ENCODE data around the gene SRPK1. TPM values are rescaled to one million over a fixed set of nuclear protein-coding genes. Genes with fewer than 3 reads are reported as not detected.

Gene SRPK1
- total RNA-seq, 4 donors from 2014 or later = 72.4 to 137 (median 112) TPM

DNA sequence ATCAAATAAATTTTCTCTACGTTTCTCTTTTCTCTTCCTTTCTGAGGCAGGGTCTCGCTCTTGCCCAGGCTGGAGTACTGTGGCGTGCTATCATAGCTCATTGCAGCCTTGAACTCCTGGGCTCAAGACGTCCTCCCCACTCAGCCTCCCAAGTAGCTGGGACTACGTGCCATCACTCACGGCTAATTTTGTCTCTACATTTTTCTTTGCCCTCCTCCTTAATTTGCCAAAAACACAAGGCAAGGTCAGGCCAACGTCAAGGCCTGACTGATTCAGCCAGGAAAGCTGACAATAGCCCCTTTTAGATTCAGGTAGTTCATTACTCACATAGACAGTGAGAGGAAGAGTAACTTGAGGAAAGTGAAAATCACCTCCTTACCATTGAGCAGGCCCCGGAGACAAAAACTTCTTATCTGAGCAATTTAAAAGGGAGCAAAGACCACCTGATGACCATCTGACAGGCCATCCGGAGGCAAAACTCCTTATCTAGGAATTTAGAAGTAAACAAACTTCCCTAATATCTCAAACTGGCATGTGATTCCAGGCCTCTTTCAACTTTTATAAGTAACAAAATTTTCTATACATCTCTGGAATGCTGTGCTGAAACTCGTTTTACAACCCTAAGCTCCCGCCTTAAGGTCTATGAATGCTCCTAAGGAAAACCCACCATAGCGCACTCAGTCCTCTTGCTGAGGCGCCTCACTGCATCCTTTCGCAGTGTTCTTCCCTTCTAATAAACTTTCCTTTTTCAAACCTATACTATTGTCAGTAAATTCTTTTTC, 42.1 kb upstream of the SRPK1 start:
- Histone ChIP-seq H3K27me3 (no peaks in the 10 kb centered on the region), H3K4me3 (no peak overlapping the region), H3K4me1 (no peaks in the 10 kb centered on the region), H3K9me3 (no peaks in the 10 kb centered on the region), H3K36me3 (no peaks in the 10 kb centered on the region), H3K27ac (no peak overlapping the region)
- TF ChIP-seq POLR2A (IDR thresholded peaks at IDR 0.05) (no peak), CTCF (IDR thresholded peaks at IDR 0.05) (no peak)
- DNase-seq = no peak

GRCh38 chr6:35960187-35960586, 39.3 kb upstream of the SRPK1 start:
- no peak for TF ChIP-seq CTCF (IDR thresholded peaks at IDR 0.05)
- no peak for TF ChIP-seq POLR2A (IDR thresholded peaks at IDR 0.05)
- no peak for DNase-seq

DNA sequence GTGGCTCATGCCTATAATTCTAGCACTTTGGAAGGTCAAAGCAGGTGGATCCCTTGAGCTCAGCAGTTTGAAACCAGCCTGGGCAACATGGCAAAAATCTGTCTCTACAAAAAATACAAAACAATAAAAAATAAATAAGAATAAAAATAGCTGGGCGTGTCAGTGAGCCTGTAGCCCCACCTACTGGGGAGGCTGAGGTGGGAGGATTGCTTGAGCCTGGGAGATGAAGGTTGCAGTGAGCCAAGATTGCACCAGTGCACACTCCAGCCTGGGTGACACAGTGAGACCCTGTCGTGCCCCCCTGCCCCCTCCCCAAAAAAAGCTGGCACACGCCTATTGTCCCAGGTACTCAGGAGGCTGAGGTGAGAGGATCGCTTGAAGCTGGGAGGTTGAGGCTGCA, 35.1 kb upstream of the SRPK1 start:
- Histone ChIP-seq H3K4me1 (peaks cover 0 to 4% (median 0%) of the 10 kb centered on the region in 4 donors), H3K9me3 (no peaks in the 10 kb centered on the region), H3K27ac (no peak overlapping the region), H3K27me3 (no peaks in the 10 kb centered on the region), H3K4me3 (no peak overlapping the region), H3K36me3 (no peaks in the 10 kb centered on the region)
- no peak for TF ChIP-seq POLR2A (IDR thresholded peaks at IDR 0.05)
- peak in 4 of 6 experiments; percentile 10 to 47 (median 37) for TF ChIP-seq CTCF (IDR thresholded peaks at IDR 0.05)
- no peak for DNase-seq

More at GRCh38 chr6:35960187-35960586, 39.3 kb upstream of the SRPK1 start:
- Histone ChIP-seq H3K27me3 (no peaks in the 10 kb centered on the region), H3K4me3 (no peak overlapping the region), H3K9me3 (no peaks in the 10 kb centered on the region), H3K27ac (no peak overlapping the region), H3K4me1 (no peaks in the 10 kb centered on the region), H3K36me3 (no peaks in the 10 kb centered on the region)

DNA sequence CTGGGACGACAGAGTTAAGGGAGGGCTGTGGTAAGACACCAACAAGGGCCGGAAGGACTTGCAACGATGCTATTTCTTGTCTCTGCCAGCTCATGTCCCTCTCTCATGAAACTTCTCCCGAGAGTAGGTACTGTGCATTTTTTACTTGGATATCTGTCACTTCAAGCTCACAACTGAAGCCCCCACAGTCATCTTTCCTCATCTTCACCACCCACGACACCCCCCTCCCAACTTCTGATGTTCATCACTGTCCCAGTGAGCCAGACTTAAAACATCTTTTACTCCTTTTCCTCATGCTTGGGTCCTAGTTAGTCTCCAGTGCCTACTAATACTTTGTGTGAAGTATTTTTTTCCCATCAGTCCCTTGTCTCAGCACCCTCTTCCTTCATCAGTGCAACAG, 34.6 kb upstream of the SRPK1 start:
- TF ChIP-seq CTCF (IDR thresholded peaks at IDR 0.05) (no peak), POLR2A (IDR thresholded peaks at IDR 0.05) (no peak)
- peaks cover 0 to 4% (median 0%) of the 10 kb centered on the region in 4 donors for H3K4me1 ChIP-seq
- DNase-seq = no peak
- H3K27ac ChIP-seq = no peak overlapping the region
- H3K9me3 ChIP-seq = no peaks in the 10 kb centered on the region
- no peaks in the 10 kb centered on the region for H3K36me3 ChIP-seq
- H3K27me3 ChIP-seq = no peaks in the 10 kb centered on the region
- H3K4me3 ChIP-seq = no peak overlapping the region

DNA sequence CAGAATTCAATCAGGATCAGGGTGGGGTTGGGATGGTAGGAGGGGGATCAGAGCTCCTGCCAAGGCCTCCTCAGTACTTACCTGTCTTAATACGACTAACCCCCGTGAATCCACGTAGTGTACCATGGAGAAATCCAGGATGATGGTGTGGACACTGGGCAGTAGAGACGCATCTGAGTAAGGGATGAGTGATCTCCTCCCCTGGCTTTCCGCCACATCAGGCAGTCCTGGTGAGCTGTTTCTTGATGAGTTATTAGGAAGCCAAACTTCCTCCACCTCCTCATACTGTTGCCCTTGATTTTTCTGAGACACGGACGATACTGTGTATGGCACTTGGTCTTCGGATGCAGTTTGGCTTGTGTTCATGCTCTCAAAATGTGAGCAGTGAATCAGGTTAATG, 34.2 kb upstream of the SRPK1 start:
- no peak for DNase-seq
- no peak overlapping the region for H3K27ac ChIP-seq
- no peak overlapping the region for H3K4me3 ChIP-seq
- no peaks in the 10 kb centered on the region for H3K36me3 ChIP-seq
- H3K27me3 ChIP-seq = no peaks in the 10 kb centered on the region
- TF ChIP-seq POLR2A (IDR thresholded peaks at IDR 0.05) (no peak), CTCF (IDR thresholded peaks at IDR 0.05) (no peak)
- H3K4me1 ChIP-seq = peaks cover 0 to 4% (median 0%) of the 10 kb centered on the region in 4 donors
- H3K9me3 ChIP-seq = no peaks in the 10 kb centered on the region

All from Peyer's patch (tissue), 4 donors.